HepG2 (cell line): Measurements from ENCODE around the gene INTS7. TPM values are rescaled to one million over a fixed set of nuclear protein-coding genes. Genes with fewer than 3 reads are reported as not detected.

Experiments used
- ATF1 ChIP-seq: IDR thresholded peaks from 2 replicates; pipeline ENCODE4 v1.6.1; 2016; ENCODE audit warnings: mild to moderate bottlenecking, control low read depth
- CBX5 ChIP-seq: sonication (generic); formaldehyde crosslinking; IDR thresholded peaks from 2 replicates; pipeline ENCODE4 v1.4.0; 2020; ENCODE audit warnings: missing genetic modification reagents, borderline replicate concordance
- CREM ChIP-seq, 2 experiments: sonication (generic) in 1 of 2; formaldehyde crosslinking in 1 of 2; IDR thresholded peaks; 2 replicates each; pipeline versions ENCODE4 v1.4.0 to v1.6.1; 2016 to 2020; ENCODE audit warnings: antibody characterized with exemption in 1 of 2, mild to moderate bottlenecking in 1 of 2, missing genetic modification reagents in 1 of 2
- CSRNP2 ChIP-seq: sonication (generic); formaldehyde crosslinking; conservative IDR thresholded peaks from 2 replicates; pipeline ENCODE4 v1.8.0; 2022; ENCODE audit warnings: low read depth, missing genetic modification reagents
- EEA1 ChIP-seq: sonication (generic); formaldehyde crosslinking; IDR thresholded peaks from 2 replicates; pipeline ENCODE4 v1.5.1; 2020; ENCODE audit warnings: mild to moderate bottlenecking, missing genetic modification reagents, borderline replicate concordance
- HES4 ChIP-seq: sonication (generic); formaldehyde crosslinking; IDR thresholded peaks from 2 replicates; pipeline ENCODE4 v1.9.0; 2021; ENCODE audit warnings: mild to moderate bottlenecking, missing genetic modification reagents, borderline replicate concordance
- KMT2B ChIP-seq: IDR thresholded peaks from 2 replicates; pipeline ENCODE4 v1.6.1; 2016; ENCODE audit warnings: missing genetic modification reagents, missing compliant biosample characterization
- NFIB ChIP-seq: sonication (generic); formaldehyde crosslinking; IDR thresholded peaks from 2 replicates; pipeline ENCODE4 v1.9.0; 2021; ENCODE audit warnings: missing genetic modification reagents, mild to moderate bottlenecking, borderline replicate concordance
- RCOR2 ChIP-seq: IDR thresholded peaks from 2 replicates; pipeline ENCODE4 v1.6.1; 2016; ENCODE audit warnings: missing biosample characterization, missing genetic modification reagents
- SMAD1 ChIP-seq: sonication (generic); formaldehyde crosslinking; IDR thresholded peaks from 2 replicates; pipeline ENCODE4 v1.4.0; 2020; ENCODE audit warnings: missing genetic modification reagents, low read depth, mild to moderate bottlenecking, borderline replicate concordance
- SPEN ChIP-seq: sonication (generic); formaldehyde crosslinking; IDR thresholded peaks from 2 replicates; pipeline ENCODE4 v1.5.1; 2020; ENCODE audit warnings: low read depth, mild to moderate bottlenecking, missing genetic modification reagents
- ZBTB25 ChIP-seq: IDR thresholded peaks from 2 replicates; pipeline ENCODE4 v1.6.1; 2018; ENCODE audit warnings: missing genetic modification reagents
- ZFP36L1 ChIP-seq: sonication (generic); formaldehyde crosslinking; IDR thresholded peaks from 2 replicates; pipeline ENCODE4 v1.8.0; 2022; ENCODE audit warnings: mild to moderate bottlenecking, missing genetic modification reagents, moderate library complexity
- ZMAT5 ChIP-seq: sonication (generic); formaldehyde crosslinking; IDR thresholded peaks from 2 replicates; pipeline ENCODE4 v1.5.0; 2020; ENCODE audit warnings: mild to moderate bottlenecking, low read depth, missing genetic modification reagents, borderline replicate concordance
- ZZZ3 ChIP-seq: sonication (generic); formaldehyde crosslinking; IDR thresholded peaks from 2 replicates; pipeline ENCODE4 v1.4.0; 2020; ENCODE audit warnings: missing genetic modification reagents, mild to moderate bottlenecking, borderline replicate concordance
- polyA plus RNA-seq, 8 experiments: library from polyadenylated mRNA; depleted of rRNA in 3 of 8; stranded (reverse) in 7 of 8; unstranded in 1 of 8; fragments of >200 nt; fragmentation: Illumina TruSeq in 4 of 8; extraction: Trizol in 4 of 8; gene quantifications; 2 replicates each; pipeline versions ENCODE4 v1.2.1 to v1.2.3, GENCODE V29; 2011 to 2016; ENCODE audit warnings: low read depth in 4 of 8, missing spikeins in 1 of 8, mixed read lengths in 1 of 8; ENCODE audit not compliant: insufficient read depth in 1 of 8
- total RNA-seq, 5 experiments: library from RNA; depleted of rRNA; stranded (reverse); fragments of >200 nt; fragmentation: Illumina TruSeq; extraction: Trizol; gene quantifications; 2 replicates each; pipeline ENCODE4 v1.2.3, GENCODE V29; 2016; ENCODE audit warnings: low read depth in 1 of 5
- TF ChIP-seq, protein P1 (sequence below): sonication (generic); formaldehyde crosslinking; IDR thresholded peaks from 2 replicates; pipeline ENCODE4 v1.5.0; 2020; ENCODE audit warnings: mild to moderate bottlenecking, missing genetic modification reagents, borderline replicate concordance
- TF ChIP-seq, protein P2 (sequence below): sonication (generic); formaldehyde crosslinking; IDR thresholded peaks from 2 replicates; pipeline ENCODE4 v1.4.0; 2020; ENCODE audit warnings: mild to moderate bottlenecking, missing genetic modification reagents, borderline replicate concordance

INTS7 gene
- total and polyA plus RNA-seq, 2 of the 13 experiments (the other 11 are each of a cell fraction or from before 2014, with no cell fraction given) = 18.3 to 22.4 TPM

DNA sequence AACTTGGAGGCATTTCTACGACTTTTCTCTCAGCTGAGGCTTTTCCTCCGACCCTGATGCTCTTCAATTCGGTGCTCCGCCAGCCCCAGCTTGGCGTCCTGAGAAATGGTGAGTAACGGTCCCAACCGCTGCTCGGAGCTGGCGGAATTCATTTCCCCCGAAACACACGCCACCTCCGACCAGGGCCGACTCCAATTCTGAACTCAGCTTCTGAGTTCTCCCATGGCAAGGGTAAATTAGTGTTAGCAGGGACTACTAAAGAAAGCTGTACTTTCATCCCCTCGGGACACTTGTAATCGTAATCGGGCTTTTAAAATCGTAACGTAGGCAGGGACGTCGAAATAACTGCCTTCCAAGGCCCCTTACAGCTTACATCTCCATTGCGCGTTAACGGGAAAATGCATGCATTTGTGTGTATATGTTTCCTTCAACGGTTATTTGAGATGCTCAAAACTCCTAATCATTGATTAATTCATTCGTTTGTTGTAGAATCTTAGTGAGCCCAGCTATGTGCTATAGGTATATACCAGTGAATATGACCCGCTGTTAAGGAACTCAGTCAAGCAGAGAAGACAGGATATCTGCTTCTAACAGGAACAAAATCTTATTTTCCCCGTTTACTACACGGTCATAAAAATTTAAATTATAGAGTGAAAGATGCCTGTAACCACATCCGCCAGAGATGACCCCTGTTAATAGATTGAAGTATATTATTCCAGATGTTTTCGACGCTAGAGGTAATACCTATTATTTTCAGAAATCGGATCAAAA is 663 bp upstream of the INTS7 start (continued):
- TF ChIP-seq SMAD1 (CRISPR knock-in tag) (no peak), HES4 (CRISPR knock-in tag) (0 out of 2 replicates have a peak, but pooled peaks have one; percentile 0), ZZZ3 (no peak), ZBTB25 (CRISPR knock-in tag) (no peak), SPEN (no peak), KMT2B (CRISPR knock-in tag) (0 out of 2 replicates have a peak, but pooled peaks have one; percentile 6), CBX5 (CRISPR knock-in tag) (0 out of 2 replicates have a peak, but pooled peaks have one; percentile 7), ZFP36L1 (CRISPR knock-in tag) (no peak), ATF1 (CRISPR knock-in tag) (peak; percentile 64; the same call in 1 of the 2 replicates), RCOR2 (CRISPR knock-in tag) (no peak), ZMAT5 (CRISPR knock-in tag) (no peak), NFIB (no peak), CREM (IDR thresholded peaks at IDR 0.05) (peak; percentile 14; the same call in 1 of the 2 replicates), CREM (CRISPR knock-in tag; IDR thresholded peaks at IDR 0.05) (no peak), CSRNP2 (no peak), EEA1 (CRISPR knock-in tag) (0 out of 2 replicates have a peak, but pooled peaks have one; percentile 70)
- TF ChIP-seq, protein P1, sequence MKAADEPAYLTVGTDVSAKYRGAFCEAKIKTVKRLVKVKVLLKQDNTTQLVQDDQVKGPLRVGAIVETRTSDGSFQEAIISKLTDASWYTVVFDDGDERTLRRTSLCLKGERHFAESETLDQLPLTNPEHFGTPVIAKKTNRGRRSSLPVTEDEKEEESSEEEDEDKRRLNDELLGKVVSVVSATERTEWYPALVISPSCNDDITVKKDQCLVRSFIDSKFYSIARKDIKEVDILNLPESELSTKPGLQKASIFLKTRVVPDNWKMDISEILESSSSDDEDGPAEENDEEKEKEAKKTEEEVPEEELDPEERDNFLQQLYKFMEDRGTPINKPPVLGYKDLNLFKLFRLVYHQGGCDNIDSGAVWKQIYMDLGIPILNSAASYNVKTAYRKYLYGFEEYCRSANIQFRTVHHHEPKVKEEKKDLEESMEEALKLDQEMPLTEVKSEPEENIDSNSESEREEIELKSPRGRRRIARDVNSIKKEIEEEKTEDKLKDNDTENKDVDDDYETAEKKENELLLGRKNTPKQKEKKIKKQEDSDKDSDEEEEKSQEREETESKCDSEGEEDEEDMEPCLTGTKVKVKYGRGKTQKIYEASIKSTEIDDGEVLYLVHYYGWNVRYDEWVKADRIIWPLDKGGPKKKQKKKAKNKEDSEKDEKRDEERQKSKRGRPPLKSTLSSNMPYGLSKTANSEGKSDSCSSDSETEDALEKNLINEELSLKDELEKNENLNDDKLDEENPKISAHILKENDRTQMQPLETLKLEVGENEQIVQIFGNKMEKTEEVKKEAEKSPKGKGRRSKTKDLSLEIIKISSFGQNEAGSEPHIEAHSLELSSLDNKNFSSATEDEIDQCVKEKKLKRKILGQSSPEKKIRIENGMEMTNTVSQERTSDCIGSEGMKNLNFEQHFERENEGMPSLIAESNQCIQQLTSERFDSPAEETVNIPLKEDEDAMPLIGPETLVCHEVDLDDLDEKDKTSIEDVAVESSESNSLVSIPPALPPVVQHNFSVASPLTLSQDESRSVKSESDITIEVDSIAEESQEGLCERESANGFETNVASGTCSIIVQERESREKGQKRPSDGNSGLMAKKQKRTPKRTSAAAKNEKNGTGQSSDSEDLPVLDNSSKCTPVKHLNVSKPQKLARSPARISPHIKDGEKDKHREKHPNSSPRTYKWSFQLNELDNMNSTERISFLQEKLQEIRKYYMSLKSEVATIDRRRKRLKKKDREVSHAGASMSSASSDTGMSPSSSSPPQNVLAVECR (CRISPR knock-in tag) = no peak; the same call in 1 of the 2 replicates
- TF ChIP-seq, protein P2, sequence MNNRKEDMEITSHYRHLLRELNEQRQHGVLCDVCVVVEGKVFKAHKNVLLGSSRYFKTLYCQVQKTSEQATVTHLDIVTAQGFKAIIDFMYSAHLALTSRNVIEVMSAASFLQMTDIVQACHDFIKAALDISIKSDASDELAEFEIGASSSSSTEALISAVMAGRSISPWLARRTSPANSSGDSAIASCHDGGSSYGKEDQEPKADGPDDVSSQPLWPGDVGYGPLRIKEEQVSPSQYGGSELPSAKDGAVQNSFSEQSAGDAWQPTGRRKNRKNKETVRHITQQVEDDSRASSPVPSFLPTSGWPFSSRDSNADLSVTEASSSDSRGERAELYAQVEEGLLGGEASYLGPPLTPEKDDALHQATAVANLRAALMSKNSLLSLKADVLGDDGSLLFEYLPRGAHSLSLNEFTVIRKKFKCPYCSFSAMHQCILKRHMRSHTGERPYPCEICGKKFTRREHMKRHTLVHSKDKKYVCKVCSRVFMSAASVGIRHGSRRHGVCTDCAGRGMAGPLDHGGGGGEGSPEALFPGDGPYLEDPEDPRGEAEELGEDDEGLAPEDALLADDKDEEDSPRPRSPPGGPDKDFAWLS (CRISPR knock-in tag) = no peak
